ENCODE results near the gene STEAP1B. TPM values are rescaled to one million over a fixed set of nuclear protein-coding genes. Genes with fewer than 3 reads are reported as not detected.

Gene STEAP1B
- polyA plus RNA-seq, 1 of the 3 experiments (the other 2 are of a cell fraction), result 14.7 TPM

DNA sequence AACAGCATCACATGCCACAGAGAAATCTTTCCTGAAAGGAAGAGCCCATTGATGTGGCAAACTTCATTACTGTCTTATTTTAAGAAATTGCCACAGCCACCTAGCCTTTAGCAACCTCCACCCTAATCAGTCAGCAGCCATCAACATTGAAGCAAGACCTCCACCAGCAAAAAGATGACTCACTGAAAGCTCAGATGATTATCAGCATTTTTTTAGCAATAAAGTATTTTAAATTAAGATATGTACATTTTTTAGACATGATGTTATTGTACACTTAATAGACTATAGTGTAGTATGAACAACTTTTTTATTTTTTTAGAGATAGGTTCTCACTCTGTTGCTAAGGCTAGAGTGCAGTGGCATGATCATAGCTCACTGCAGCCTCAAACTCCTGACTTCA is 14.8 kb downstream of the STEAP1B start:
- Histone ChIP-seq H3K79me2 (ENCODE audit: insufficient read depth) (peaks cover 10% of the 10 kb centered on the region; the same call in 1 of the 2 replicates), H3K9me3 (no peaks in the 10 kb centered on the region), H4K20me1 (ENCODE audit: insufficient read depth) (no peaks in the 10 kb centered on the region), H3K4me2 (peak overlapping the region; percentile 35), H3K4me3 (ENCODE audit: low read depth in 2 of 2, low read length in 1 of 2) (no peak overlapping the region), H3K9ac (no peak overlapping the region), H2AFZ (ENCODE audit: low read depth) (no peak overlapping the region), H3K27me3 (ENCODE audit: insufficient read depth) (no peaks in the 10 kb centered on the region), H3K36me3 (replicated peaks in 1 of 2; ENCODE audit: control insufficient read depth in 1 of 2, insufficient read depth in 2 of 2, low read length in 1 of 2) (peaks cover 0 to 21% of the 10 kb centered on the region in 2 experiments), H3K9me2 (no peaks in the 10 kb centered on the region), H3F3A (replicated peaks; ENCODE audit: insufficient read depth) (peaks cover 7% of the 10 kb centered on the region), H3K27ac (ENCODE audit: low read depth in 2 of 2, low read length in 1 of 2) (peak overlapping the region in 1 of 2 experiments; percentile 76; a peak in 2 of 4 replicates), H3K4me1 (ENCODE audit: control insufficient read depth in 1 of 2, insufficient read depth in 2 of 2, low read depth in 1 of 2, low read length in 1 of 2) (peaks cover 13 to 15% of the 10 kb centered on the region in 2 experiments; a peak in 3 of 4 replicates)
- ChIA-PET CTCF (interaction anchor here (0.9 to 17.0 kb wide), 10 partner anchors 11 to 386 kb away, joined by 3 to 203 read pairs (median 4); partner anchors contain the start of gene STEAP1B), POLR2A (no interaction called here)
- DNase-seq, result no peak
- TF ChIP-seq FOSL2 (IDR thresholded peaks at IDR 0.05; ENCODE audit: borderline replicate concordance, low read depth) (peak; percentile 84), TEAD4 (IDR thresholded peaks at IDR 0.05; ENCODE audit: borderline replicate concordance, insufficient read depth) (peak; percentile 89; the same call in 1 of the 2 replicates), FOXM1 (IDR thresholded peaks at IDR 0.05; ENCODE audit: low read depth) (peak; percentile 59; the same call in 1 of the 2 replicates), CHD2 (IDR thresholded peaks at IDR 0.05; ENCODE audit: low read length, partially characterized antibody) (no peak), RXRA (IDR thresholded peaks at IDR 0.05; ENCODE audit: borderline replicate concordance, low read depth) (peak; percentile 50; the same call in 1 of the 2 replicates), JUND (IDR thresholded peaks at IDR 0.05) (peak; percentile 96), MEF2A (IDR thresholded peaks at IDR 0.05; ENCODE audit: borderline replicate concordance, low read depth) (peak; percentile 86), ELF1 (IDR thresholded peaks at IDR 0.05) (no peak), FOXJ3 (CRISPR knock-in tag; IDR thresholded peaks at IDR 0.05) (no peak), NRF1 (IDR thresholded peaks at IDR 0.05; ENCODE audit: low read depth, low read length) (no peak), POLR2AphosphoS5 (IDR thresholded peaks at IDR 0.05; ENCODE audit: low read depth, low read length) (peak; percentile 62; the same call in 1 of the 2 replicates), EP300 (IDR thresholded peaks at IDR 0.05; ENCODE audit: borderline replicate concordance in 1 of 2, low read depth in 1 of 2, low read length in 1 of 2) (peak in 1 of 2 experiments; percentile 92; a peak in 2 of 4 replicates), NFIC (IDR thresholded peaks at IDR 0.05; ENCODE audit: borderline replicate concordance) (peak; percentile 68; the same call in 1 of the 2 replicates), TCF12 (IDR thresholded peaks at IDR 0.05) (peak; percentile 94), RFX5 (IDR thresholded peaks at IDR 0.05; ENCODE audit: low read length) (no peak)
- TF ChIP-seq, protein P1, sequence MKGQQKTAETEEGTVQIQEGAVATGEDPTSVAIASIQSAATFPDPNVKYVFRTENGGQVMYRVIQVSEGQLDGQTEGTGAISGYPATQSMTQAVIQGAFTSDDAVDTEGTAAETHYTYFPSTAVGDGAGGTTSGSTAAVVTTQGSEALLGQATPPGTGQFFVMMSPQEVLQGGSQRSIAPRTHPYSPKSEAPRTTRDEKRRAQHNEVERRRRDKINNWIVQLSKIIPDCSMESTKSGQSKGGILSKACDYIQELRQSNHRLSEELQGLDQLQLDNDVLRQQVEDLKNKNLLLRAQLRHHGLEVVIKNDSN (IDR thresholded peaks at IDR 0.05; ENCODE audit: borderline replicate concordance, low read depth), result 0 out of 2 replicates have a peak, but pooled peaks have one; percentile 17
- TF ChIP-seq, protein P2, sequence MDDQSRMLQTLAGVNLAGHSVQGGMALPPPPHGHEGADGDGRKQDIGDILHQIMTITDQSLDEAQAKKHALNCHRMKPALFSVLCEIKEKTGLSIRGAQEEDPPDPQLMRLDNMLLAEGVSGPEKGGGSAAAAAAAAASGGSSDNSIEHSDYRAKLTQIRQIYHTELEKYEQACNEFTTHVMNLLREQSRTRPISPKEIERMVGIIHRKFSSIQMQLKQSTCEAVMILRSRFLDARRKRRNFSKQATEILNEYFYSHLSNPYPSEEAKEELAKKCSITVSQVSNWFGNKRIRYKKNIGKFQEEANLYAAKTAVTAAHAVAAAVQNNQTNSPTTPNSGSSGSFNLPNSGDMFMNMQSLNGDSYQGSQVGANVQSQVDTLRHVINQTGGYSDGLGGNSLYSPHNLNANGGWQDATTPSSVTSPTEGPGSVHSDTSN (IDR thresholded peaks at IDR 0.05), result peak; percentile 97
- TF ChIP-seq, protein P3, sequence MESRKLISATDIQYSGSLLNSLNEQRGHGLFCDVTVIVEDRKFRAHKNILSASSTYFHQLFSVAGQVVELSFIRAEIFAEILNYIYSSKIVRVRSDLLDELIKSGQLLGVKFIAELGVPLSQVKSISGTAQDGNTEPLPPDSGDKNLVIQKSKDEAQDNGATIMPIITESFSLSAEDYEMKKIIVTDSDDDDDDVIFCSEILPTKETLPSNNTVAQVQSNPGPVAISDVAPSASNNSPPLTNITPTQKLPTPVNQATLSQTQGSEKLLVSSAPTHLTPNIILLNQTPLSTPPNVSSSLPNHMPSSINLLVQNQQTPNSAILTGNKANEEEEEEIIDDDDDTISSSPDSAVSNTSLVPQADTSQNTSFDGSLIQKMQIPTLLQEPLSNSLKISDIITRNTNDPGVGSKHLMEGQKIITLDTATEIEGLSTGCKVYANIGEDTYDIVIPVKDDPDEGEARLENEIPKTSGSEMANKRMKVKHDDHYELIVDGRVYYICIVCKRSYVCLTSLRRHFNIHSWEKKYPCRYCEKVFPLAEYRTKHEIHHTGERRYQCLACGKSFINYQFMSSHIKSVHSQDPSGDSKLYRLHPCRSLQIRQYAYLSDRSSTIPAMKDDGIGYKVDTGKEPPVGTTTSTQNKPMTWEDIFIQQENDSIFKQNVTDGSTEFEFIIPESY (IDR thresholded peaks at IDR 0.05; ENCODE audit: borderline replicate concordance, low read depth), result peak; percentile 46; the same call in 1 of the 2 replicates
